ENCODE measurements around the gene CEP85. TPM values are rescaled to one million over a fixed set of nuclear protein-coding genes. Genes with fewer than 3 reads are reported as not detected.
A peak's percentile ranks its signal among the peaks of the same experiment; 100 is the strongest.

Gene CEP85
- total and polyA plus RNA-seq, 9 of the 15 experiments (the other 6 are each of a cell fraction or from before 2014, with no cell fraction given) = 42.1 to 140 (median 92.6) TPM

- TF ChIP-seq ZHX1 (conservative IDR thresholded peaks at IDR 0.05; ENCODE audit: low read length) = no peak
- TF ChIP-seq THRAP3 (IDR thresholded peaks at IDR 0.05; ENCODE audit: borderline replicate concordance) = no peak
- TF ChIP-seq SMAD4 (CRISPR knock-in tag; conservative IDR thresholded peaks at IDR 0.05) = peak; percentile 83
- TF ChIP-seq ZNF592 (IDR thresholded peaks at IDR 0.05) = peak; percentile 99
- TF ChIP-seq LCOR (CRISPR knock-in tag; IDR thresholded peaks at IDR 0.05) = peak; percentile 95
- TF ChIP-seq HINFP (tag; conservative IDR thresholded peaks at IDR 0.05; ENCODE audit: low read depth) = no peak
- TF ChIP-seq ARID2 (IDR thresholded peaks at IDR 0.05) = no peak
- no peak for TF ChIP-seq ZNF518B (CRISPR knock-in tag; IDR thresholded peaks at IDR 0.05)
- peak; percentile 79 to 92 for TF ChIP-seq RAD21 (CRISPR knock-in tag; conservative IDR thresholded peaks at IDR 0.05 in 1 of 2, IDR thresholded peaks at IDR 0.05 in 1 of 2)
- TF ChIP-seq ZNF12 (CRISPR knock-in tag; IDR thresholded peaks at IDR 0.05) = no peak; the same call in 1 of the 2 replicates
- peak; percentile 98 to 99 for TF ChIP-seq E2F6 (IDR thresholded peaks at IDR 0.05; ENCODE audit: borderline replicate concordance in 1 of 2, extremely low read depth in 1 of 2, insufficient read depth in 1 of 2, insufficient read length in 1 of 2, low read depth in 1 of 2, low read length in 1 of 2, poor library complexity in 1 of 2, severe bottlenecking in 1 of 2)
- TF ChIP-seq KDM1A (IDR thresholded peaks at IDR 0.05) = peak; percentile 41 to 75; a peak in 3 of 4 replicates
These were observed 50.8 kb downstream of the CEP85 start (continued) for GRCh38 chr1:26284597-26285347.

Data from K562 (cell line).